IgD-negative memory B cell (primary cell): ENCODE results near the gene DENND1A. TPM values are rescaled to one million over a fixed set of nuclear protein-coding genes. Genes with fewer than 3 reads are reported as not detected.

Experiments
- H3K27ac Mint-ChIP-seq, 3 donors: one replicate each; pipeline ENCODE4 v1.8.0; 2020 to 2022; ENCODE audit warnings: mild to moderate bottlenecking in 3 of 3, mixed read lengths in 3 of 3, moderate library complexity in 1 of 3
- H3K27me3 Mint-ChIP-seq: one replicate; pipeline ENCODE4 v1.8.0; 2021; ENCODE audit warnings: mixed read lengths
- H3K36me3 Mint-ChIP-seq: one replicate; pipeline ENCODE4 v1.8.0; 2020; ENCODE audit warnings: mild to moderate bottlenecking, mixed read lengths
- H3K4me1 Mint-ChIP-seq, 3 donors: one replicate each; pipeline ENCODE4 v1.8.0; 2020 to 2022; ENCODE audit warnings: mixed read lengths in 3 of 3, mild to moderate bottlenecking in 1 of 3
- H3K4me3 Mint-ChIP-seq, 4 donors: one replicate each; pipeline ENCODE4 v1.8.0; 2020 to 2022; ENCODE audit warnings: mild to moderate bottlenecking in 4 of 4, mixed read lengths in 4 of 4, moderate library complexity in 3 of 4
- H3K9me3 Mint-ChIP-seq, 3 donors: one replicate each; pipeline ENCODE4 v1.8.0; 2020 to 2021; ENCODE audit warnings: mixed read lengths in 3 of 3, mild to moderate bottlenecking in 1 of 3
- polyA plus RNA-seq: library from polyadenylated mRNA; unstranded; fragments of 300-500 nt; fragmentation: Illumina TruSeq; gene quantifications from one replicate; pipeline ENCODE4 v1.2.3, GENCODE V29; 2021

Gene DENND1A
- polyA plus RNA-seq, 1 donor from 2014 or later: 6.4 TPM

- peaks cover 7 to 28% (median 20%) of the 10 kb centered on the region in 3 donors for H3K9me3 Mint-ChIP-seq
- no peaks in the 10 kb centered on the region for H3K27me3 Mint-ChIP-seq
- H3K27ac Mint-ChIP-seq: no peak overlapping the region
- peaks cover 0 to 2% (median under 1%) of the 10 kb centered on the region in 3 donors for H3K4me1 Mint-ChIP-seq
- peaks cover 17% of the 10 kb centered on the region for H3K36me3 Mint-ChIP-seq
- H3K4me3 Mint-ChIP-seq: no peak overlapping the region
Observed at GRCh38 chr9:123722378-123722777, 207.5 kb downstream of the DENND1A start.

GRCh38 chr9:123718188-123718587, 211.7 kb downstream of the DENND1A start:
- H3K27ac Mint-ChIP-seq: no peak overlapping the region
- no peak overlapping the region for H3K4me3 Mint-ChIP-seq
- no peaks in the 10 kb centered on the region for H3K27me3 Mint-ChIP-seq
- H3K4me1 Mint-ChIP-seq: peaks cover 12 to 16% (median 13%) of the 10 kb centered on the region in 3 donors
- peaks cover 7 to 21% (median 15%) of the 10 kb centered on the region in 3 donors for H3K9me3 Mint-ChIP-seq
- H3K36me3 Mint-ChIP-seq: peaks cover 7% of the 10 kb centered on the region

GRCh38 chr9:123717581-123718175, 212.2 kb downstream of the DENND1A start:
- H3K27ac Mint-ChIP-seq: no peak overlapping the region

GRCh38 chr9:123716339-123716945, 213.5 kb downstream of the DENND1A start:
- Mint-ChIP-seq H3K27me3 (no peaks in the 10 kb centered on the region), H3K9me3 (peaks cover 2 to 10% (median 7%) of the 10 kb centered on the region in 3 donors), H3K4me3 (no peak overlapping the region), H3K36me3 (peaks cover 2% of the 10 kb centered on the region), H3K27ac (no peak overlapping the region), H3K4me1 (peaks cover 12 to 16% (median 13%) of the 10 kb centered on the region in 3 donors)

More at GRCh38 chr9:123717581-123718175, 212.2 kb downstream of the DENND1A start:
- peaks cover 12 to 16% (median 13%) of the 10 kb centered on the region in 3 donors for H3K4me1 Mint-ChIP-seq
- peak overlapping the region in 1 of 4 donors; percentile 53 for H3K4me3 Mint-ChIP-seq
- H3K27me3 Mint-ChIP-seq: no peaks in the 10 kb centered on the region
- peaks cover 7% of the 10 kb centered on the region for H3K36me3 Mint-ChIP-seq
- peaks cover 7 to 21% (median 15%) of the 10 kb centered on the region in 3 donors for H3K9me3 Mint-ChIP-seq

GRCh38 chr9:123715258-123715657, 214.7 kb downstream of the DENND1A start:
- peaks cover 0 to 4% (median 2%) of the 10 kb centered on the region in 3 donors for H3K9me3 Mint-ChIP-seq
- no peak overlapping the region for H3K4me3 Mint-ChIP-seq
- no peaks in the 10 kb centered on the region for H3K36me3 Mint-ChIP-seq
- H3K4me1 Mint-ChIP-seq: peaks cover 12 to 16% (median 13%) of the 10 kb centered on the region in 3 donors
- no peaks in the 10 kb centered on the region for H3K27me3 Mint-ChIP-seq
- no peak overlapping the region for H3K27ac Mint-ChIP-seq

- Mint-ChIP-seq H3K4me1 (peaks cover 12 to 16% (median 13%) of the 10 kb centered on the region in 3 donors), H3K27me3 (no peaks in the 10 kb centered on the region), H3K36me3 (no peaks in the 10 kb centered on the region), H3K4me3 (no peak overlapping the region), H3K27ac (no peak overlapping the region), H3K9me3 (no peaks in the 10 kb centered on the region)
Observed at GRCh38 chr9:123713282-123713681, 216.6 kb downstream of the DENND1A start.

GRCh38 chr9:123712399-123712798, 217.5 kb downstream of the DENND1A start:
- H3K27ac Mint-ChIP-seq: no peak overlapping the region
- no peaks in the 10 kb centered on the region for H3K36me3 Mint-ChIP-seq
- no peaks in the 10 kb centered on the region for H3K27me3 Mint-ChIP-seq
- peaks cover 12 to 16% (median 13%) of the 10 kb centered on the region in 3 donors for H3K4me1 Mint-ChIP-seq
- H3K9me3 Mint-ChIP-seq: no peaks in the 10 kb centered on the region
- H3K4me3 Mint-ChIP-seq: no peak overlapping the region

- Mint-ChIP-seq H3K27me3 (no peaks in the 10 kb centered on the region), H3K4me1 (peaks cover 0 to 2% (median 0%) of the 10 kb centered on the region in 3 donors), H3K27ac (no peak overlapping the region), H3K9me3 (peaks cover 0 to 2% (median 0%) of the 10 kb centered on the region in 3 donors), H3K36me3 (peaks cover 2% of the 10 kb centered on the region), H3K4me3 (no peak overlapping the region)
Observed at GRCh38 chr9:123710299-123710698, 219.6 kb downstream of the DENND1A start.

- Mint-ChIP-seq H3K36me3 (peaks cover 17% of the 10 kb centered on the region), H3K4me3 (no peak overlapping the region), H3K4me1 (peaks cover 11 to 15% (median 12%) of the 10 kb centered on the region in 3 donors), H3K27ac (peak overlapping the region in 1 of 3 donors; percentile 33), H3K27me3 (no peaks in the 10 kb centered on the region), H3K9me3 (peaks cover 6 to 34% (median 11%) of the 10 kb centered on the region in 3 donors)
Observed at GRCh38 chr9:123702483-123702882, 227.4 kb downstream of the DENND1A start.

GRCh38 chr9:123697686-123698085, 232.2 kb downstream of the DENND1A start:
- Mint-ChIP-seq H3K9me3 (peaks cover 0 to 17% (median 4%) of the 10 kb centered on the region in 3 donors), H3K4me3 (peak overlapping the region in 3 of 4 donors; percentile 44 to 89 (median 89)), H3K27ac (peak overlapping the region in 2 of 3 donors; percentile 42 to 93), H3K4me1 (peaks cover 15 to 21% (median 17%) of the 10 kb centered on the region in 3 donors), H3K27me3 (no peaks in the 10 kb centered on the region), H3K36me3 (peaks cover 19% of the 10 kb centered on the region)

- Mint-ChIP-seq H3K27ac (no peak overlapping the region), H3K27me3 (no peaks in the 10 kb centered on the region), H3K4me3 (no peak overlapping the region), H3K9me3 (peaks cover 0 to 7% (median 0%) of the 10 kb centered on the region in 3 donors), H3K4me1 (peaks cover 15 to 21% (median 21%) of the 10 kb centered on the region in 3 donors), H3K36me3 (peaks cover 20% of the 10 kb centered on the region)
Observed at GRCh38 chr9:123696476-123696875, 233.4 kb downstream of the DENND1A start.

GRCh38 chr9:123695386-123695785, 234.5 kb downstream of the DENND1A start:
- peaks cover 15 to 26% (median 21%) of the 10 kb centered on the region in 3 donors for H3K4me1 Mint-ChIP-seq
- no peak overlapping the region for H3K27ac Mint-ChIP-seq
- peaks cover 0 to 4% (median 0%) of the 10 kb centered on the region in 3 donors for H3K9me3 Mint-ChIP-seq
- H3K36me3 Mint-ChIP-seq: peaks cover 21% of the 10 kb centered on the region
- no peak overlapping the region for H3K4me3 Mint-ChIP-seq
- H3K27me3 Mint-ChIP-seq: no peaks in the 10 kb centered on the region

- H3K4me1 Mint-ChIP-seq: peaks cover 9 to 17% (median 13%) of the 10 kb centered on the region in 3 donors
- no peak overlapping the region for H3K27ac Mint-ChIP-seq
- H3K4me3 Mint-ChIP-seq: no peak overlapping the region
- peaks cover 13% of the 10 kb centered on the region for H3K36me3 Mint-ChIP-seq
- H3K9me3 Mint-ChIP-seq: no peaks in the 10 kb centered on the region
- H3K27me3 Mint-ChIP-seq: no peaks in the 10 kb centered on the region
Observed at GRCh38 chr9:123691765-123692303, 238.1 kb downstream of the DENND1A start.

GRCh38 chr9:123689701-123690428, 240.1 kb downstream of the DENND1A start:
- Mint-ChIP-seq H3K27ac (no peak overlapping the region), H3K4me3 (no peak overlapping the region), H3K9me3 (no peaks in the 10 kb centered on the region), H3K36me3 (peaks cover 11% of the 10 kb centered on the region), H3K27me3 (no peaks in the 10 kb centered on the region), H3K4me1 (peaks cover 16 to 21% (median 20%) of the 10 kb centered on the region in 3 donors)
